UCSD-AML1 (cell line): ENCODE data around the gene ZAR1.
"Not testable (repeated sequence)": the region's sequence is repeated elsewhere in the genome, so short reads cannot be mapped to it uniquely, and the experiment has no call there.

Source experiments
- DNase-seq: peaks from one replicate; lab custom pipeline; 2025; ENCODE audit not compliant: unreplicated experiment; lab: John Stamatoyannopoulos, UW

The ZAR1 gene

GRCh38 chr4:48490012-48490679 lies at the start of gene ZAR1:
TSS of gene ZAR1 (plus strand) at chr4:48490252. CDS start at chr4:48490292, 40 bp downstream.
- DNase-seq, result no peak

- not testable (repeated sequence) for DNase-seq
Measured at GRCh38 chr4:48440914-48441313, 49.1 kb upstream of the ZAR1 start.

- DNase-seq, result no peak
Measured at GRCh38 chr4:48445704-48446103, 44.3 kb upstream of the ZAR1 start.

GRCh38 chr4:48446642-48447041 lies 43.4 kb upstream of the ZAR1 start:
- DNase-seq, result no peak

- no peak for DNase-seq
Measured at GRCh38 chr4:48449151-48449550, 40.9 kb upstream of the ZAR1 start.

- DNase-seq, result no peak
Measured at GRCh38 chr4:48450740-48451139, 39.3 kb upstream of the ZAR1 start.

GRCh38 chr4:48451656-48452055 lies 38.4 kb upstream of the ZAR1 start:
- not testable (repeated sequence) for DNase-seq

- DNase-seq, result no peak
Measured at GRCh38 chr4:48454591-48454990, 35.5 kb upstream of the ZAR1 start.

- no peak for DNase-seq
Measured at GRCh38 chr4:48461000-48461399, 29.1 kb upstream of the ZAR1 start.

- no peak for DNase-seq
Measured at GRCh38 chr4:48462363-48462762, 27.7 kb upstream of the ZAR1 start.

GRCh38 chr4:48467442-48467841 lies 22.6 kb upstream of the ZAR1 start:
- DNase-seq, result no peak

- no peak for DNase-seq
Measured at GRCh38 chr4:48467891-48468290, 22.2 kb upstream of the ZAR1 start.

- no peak for DNase-seq
Measured at GRCh38 chr4:48470137-48470536, 19.9 kb upstream of the ZAR1 start.

GRCh38 chr4:48470570-48470969 lies 19.5 kb upstream of the ZAR1 start:
- DNase-seq, result no peak

- no peak for DNase-seq
Measured at GRCh38 chr4:48472794-48473193, 17.3 kb upstream of the ZAR1 start.

GRCh38 chr4:48475770-48476169 lies 14.3 kb upstream of the ZAR1 start:
- DNase-seq, result no peak

- no peak for DNase-seq
Measured at GRCh38 chr4:48478273-48478672, 11.8 kb upstream of the ZAR1 start.

- no peak for DNase-seq
Measured at GRCh38 chr4:48481581-48481980, 8.5 kb upstream of the ZAR1 start.

- no peak for DNase-seq
Measured at GRCh38 chr4:48483006-48483776, 6.9 kb upstream of the ZAR1 start, which contains the start of gene SLC10A4. TSS of gene SLC10A4 (plus strand) at chr4:48483343. CDS start at chr4:48483562, 219 bp downstream.

GRCh38 chr4:48483777-48484493 lies 6.1 kb upstream of the ZAR1 start:
- DNase-seq, result no peak

GRCh38 chr4:48484494-48485168 lies 5.4 kb upstream of the ZAR1 start:
- no peak for DNase-seq
